ENCODE data around the gene UPB1. TPM values are rescaled to one million over a fixed set of nuclear protein-coding genes. Genes with fewer than 3 reads are reported as not detected.

Gene UPB1
- total RNA-seq, 1 experiment from 2014 or later = 0.11 TPM

GRCh38 chr22:24535348-24535747, 40.2 kb downstream of the UPB1 start:
- DNase-seq (ENCODE audit: low spot score) = no peak
- Histone ChIP-seq H3K4me3 (ENCODE audit: low read depth, low read length, poor library complexity, severe bottlenecking) (no peak overlapping the region), H3K4me1 (ENCODE audit: insufficient read depth, low read length, poor library complexity, severe bottlenecking) (no peaks in the 10 kb centered on the region), H3K9me3 (ENCODE audit: low read depth, low read length, poor library complexity, severe bottlenecking) (no peaks in the 10 kb centered on the region), H3K27ac (ENCODE audit: low read depth, low read length, poor library complexity, severe bottlenecking) (no peak overlapping the region), H3K27me3 (replicated peaks; ENCODE audit: insufficient read depth, low read depth, low read length, poor library complexity) (no peaks in the 10 kb centered on the region), H3K36me3 (ENCODE audit: insufficient read depth, low read length, poor library complexity, severe bottlenecking) (no peaks in the 10 kb centered on the region)
- no TSS peak for BruUV-seq (replicated peaks)
- intact Hi-C loops (cut with micrococcal nuclease; ENCODE audit: unreplicated experiment) = no loop called here
- POLR2A ChIA-PET (ENCODE audit: low non-redundant PET) = no interaction called here
- CTCF ChIA-PET = no interaction called here
- TF ChIP-seq EZH2 (IDR thresholded peaks at IDR 0.05; ENCODE audit: borderline replicate concordance, low read depth, low read length, poor library complexity, severe bottlenecking) = no peak
- TF ChIP-seq CTCF (conservative IDR thresholded peaks at IDR 0.05; ENCODE audit: low read depth, low read length) = no peak

- TF ChIP-seq EZH2 (IDR thresholded peaks at IDR 0.05; ENCODE audit: borderline replicate concordance, low read depth, low read length, poor library complexity, severe bottlenecking) = no peak
- ChIA-PET CTCF (no interaction called here), POLR2A (ENCODE audit: low non-redundant PET) (no interaction called here)
- DNase-seq (ENCODE audit: low spot score) = no peak
- Histone ChIP-seq H3K9me3 (ENCODE audit: low read depth, low read length, poor library complexity, severe bottlenecking) (no peaks in the 10 kb centered on the region), H3K4me3 (ENCODE audit: low read depth, low read length, poor library complexity, severe bottlenecking) (no peak overlapping the region), H3K27ac (ENCODE audit: low read depth, low read length, poor library complexity, severe bottlenecking) (no peak overlapping the region), H3K36me3 (ENCODE audit: insufficient read depth, low read length, poor library complexity, severe bottlenecking) (no peaks in the 10 kb centered on the region), H3K4me1 (ENCODE audit: insufficient read depth, low read length, poor library complexity, severe bottlenecking) (no peaks in the 10 kb centered on the region), H3K27me3 (replicated peaks; ENCODE audit: insufficient read depth, low read depth, low read length, poor library complexity) (no peaks in the 10 kb centered on the region)
- intact Hi-C loops (cut with micrococcal nuclease; ENCODE audit: unreplicated experiment) = no loop called here
- BruUV-seq (replicated peaks) = no TSS peak
Observed at GRCh38 chr22:24536089-24536488, 41.0 kb downstream of the UPB1 start.

- TSS peak; percentile 73 for BruUV-seq (replicated peaks)
- Histone ChIP-seq H3K27ac (ENCODE audit: low read depth, low read length, poor library complexity, severe bottlenecking) (no peak overlapping the region), H3K27me3 (replicated peaks; ENCODE audit: insufficient read depth, low read depth, low read length, poor library complexity) (no peaks in the 10 kb centered on the region), H3K9me3 (ENCODE audit: low read depth, low read length, poor library complexity, severe bottlenecking) (no peaks in the 10 kb centered on the region), H3K36me3 (ENCODE audit: insufficient read depth, low read length, poor library complexity, severe bottlenecking) (peaks cover 29% of the 10 kb centered on the region), H3K4me1 (ENCODE audit: insufficient read depth, low read length, poor library complexity, severe bottlenecking) (no peaks in the 10 kb centered on the region), H3K4me3 (ENCODE audit: low read depth, low read length, poor library complexity, severe bottlenecking) (no peak overlapping the region)
- ChIA-PET POLR2A (ENCODE audit: low non-redundant PET) (no interaction called here), CTCF (no interaction called here)
- intact Hi-C loops (cut with micrococcal nuclease; ENCODE audit: unreplicated experiment) = no loop called here
- no peak for DNase-seq (ENCODE audit: low spot score)
- TF ChIP-seq EZH2 (IDR thresholded peaks at IDR 0.05; ENCODE audit: borderline replicate concordance, low read depth, low read length, poor library complexity, severe bottlenecking) (no peak), CTCF (conservative IDR thresholded peaks at IDR 0.05; ENCODE audit: low read depth, low read length) (no peak)
Observed at GRCh38 chr22:24540470-24540869, 45.3 kb downstream of the UPB1 start.

All from A673 (cell line).